Measurements from ENCODE around the gene PCDHA1.
"Not testable (repeated sequence)": the region's sequence is repeated elsewhere in the genome, so short reads cannot be mapped to it uniquely, and the experiment has no call there.

Gene PCDHA1

DNA sequence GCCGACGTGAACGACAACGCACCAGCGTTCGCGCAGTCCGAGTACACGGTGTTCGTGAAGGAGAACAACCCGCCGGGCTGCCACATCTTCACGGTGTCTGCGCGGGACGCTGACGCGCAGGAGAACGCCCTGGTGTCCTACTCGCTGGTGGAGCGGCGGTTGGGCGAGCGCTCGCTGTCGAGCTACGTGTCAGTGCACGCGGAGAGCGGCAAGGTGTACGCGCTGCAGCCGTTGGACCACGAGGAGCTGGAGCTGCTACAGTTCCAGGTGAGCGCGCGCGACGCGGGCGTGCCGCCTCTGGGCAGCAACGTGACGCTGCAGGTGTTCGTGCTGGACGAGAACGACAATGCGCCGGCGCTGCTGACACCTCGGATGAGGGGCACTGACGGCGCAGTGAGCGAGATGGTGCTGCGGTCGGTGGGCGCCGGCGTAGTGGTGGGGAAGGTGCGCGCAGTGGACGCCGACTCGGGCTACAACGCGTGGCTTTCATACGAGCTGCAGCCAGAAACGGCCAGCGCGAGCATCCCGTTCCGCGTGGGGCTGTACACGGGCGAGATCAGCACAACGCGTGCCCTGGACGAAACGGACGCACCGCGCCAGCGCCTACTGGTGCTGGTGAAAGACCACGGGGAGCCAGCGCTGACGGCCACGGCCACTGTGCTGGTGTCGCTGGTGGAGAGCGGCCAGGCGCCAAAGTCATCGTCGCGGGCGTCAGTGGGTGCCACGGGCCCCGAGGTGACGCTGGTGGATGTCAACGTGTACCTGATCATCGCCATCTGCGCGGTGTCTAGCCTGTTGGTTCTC, 64.1 kb downstream of the PCDHA1 start:
- not testable (repeated sequence) for DNase-seq (ENCODE audit: low read depth in 2 of 2)

DNA sequence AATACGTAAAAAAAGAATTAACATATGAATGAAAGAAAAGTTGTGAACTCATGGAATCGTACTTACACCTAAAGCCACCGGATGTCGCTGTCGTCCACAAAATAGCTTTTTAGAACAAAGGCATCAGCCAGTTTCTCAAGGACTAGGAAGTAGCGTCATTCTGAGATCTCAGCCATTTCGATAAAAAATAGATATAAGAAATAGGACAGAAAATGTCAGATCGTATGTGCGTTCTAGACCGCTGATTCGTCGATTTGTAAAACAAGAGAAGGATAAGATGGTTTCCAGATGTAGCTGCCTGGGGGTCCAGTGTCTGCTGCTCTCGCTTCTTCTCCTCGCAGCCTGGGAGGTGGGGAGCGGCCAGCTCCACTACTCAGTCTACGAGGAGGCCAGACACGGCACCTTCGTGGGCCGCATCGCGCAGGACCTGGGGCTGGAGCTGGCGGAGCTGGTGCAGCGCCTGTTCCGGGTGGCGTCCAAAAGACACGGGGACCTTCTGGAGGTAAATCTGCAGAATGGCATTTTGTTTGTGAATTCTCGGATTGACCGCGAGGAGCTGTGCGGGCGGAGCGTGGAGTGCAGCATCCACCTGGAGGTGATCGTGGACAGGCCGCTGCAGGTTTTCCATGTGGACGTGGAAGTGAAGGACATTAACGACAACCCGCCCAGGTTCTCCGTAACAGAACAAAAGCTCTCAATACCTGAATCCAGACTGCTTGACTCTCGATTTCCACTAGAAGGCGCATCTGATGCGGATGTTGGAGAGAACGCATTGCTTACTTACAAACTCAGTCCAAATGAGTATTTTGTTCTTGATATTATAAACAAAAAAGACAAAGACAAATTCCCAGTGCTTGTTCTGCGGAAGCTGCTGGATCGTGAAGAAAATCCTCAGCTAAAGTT, 70.1 kb downstream of the PCDHA1 start, which contains the start of gene PCDHA10:
Gene PCDHA10, plus strand, starts transcription at position 126 of the 903 bp plus-strand sequence. Its CDS starts 152 bp downstream, at position 278.
- DNase-seq (ENCODE audit: low read depth in 2 of 2): no peak

DNA sequence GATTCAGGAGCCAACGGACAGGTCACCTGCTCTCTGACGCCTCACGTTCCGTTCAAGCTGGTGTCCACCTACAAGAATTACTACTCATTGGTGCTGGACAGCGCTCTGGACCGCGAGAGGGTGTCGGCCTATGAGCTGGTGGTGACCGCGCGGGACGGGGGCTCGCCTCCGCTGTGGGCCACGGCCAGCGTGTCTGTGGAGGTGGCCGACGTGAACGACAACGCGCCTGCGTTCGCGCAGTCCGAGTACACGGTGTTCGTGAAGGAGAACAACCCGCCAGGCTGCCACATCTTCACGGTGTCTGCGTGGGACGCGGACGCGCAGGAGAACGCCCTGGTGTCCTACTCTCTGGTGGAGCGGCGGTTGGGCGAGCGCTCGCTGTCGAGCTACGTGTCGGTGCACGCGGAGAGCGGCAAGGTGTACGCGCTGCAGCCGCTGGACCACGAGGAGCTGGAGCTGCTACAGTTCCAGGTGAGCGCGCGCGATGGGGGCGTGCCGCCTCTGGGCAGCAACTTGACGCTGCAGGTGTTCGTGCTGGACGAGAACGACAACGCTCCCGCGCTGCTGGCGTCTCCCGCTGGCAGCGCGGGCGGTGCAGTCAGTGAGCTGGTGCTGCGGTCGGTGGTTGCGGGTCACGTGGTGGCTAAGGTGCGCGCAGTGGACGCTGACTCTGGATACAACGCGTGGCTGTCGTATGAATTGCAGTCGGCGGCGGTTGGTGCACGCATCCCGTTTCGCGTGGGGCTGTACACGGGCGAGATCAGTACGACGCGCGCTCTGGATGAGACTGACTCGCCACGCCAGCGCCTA, 71.4 kb downstream of the PCDHA1 start:
- no peak for DNase-seq (ENCODE audit: low read depth in 2 of 2)

DNA sequence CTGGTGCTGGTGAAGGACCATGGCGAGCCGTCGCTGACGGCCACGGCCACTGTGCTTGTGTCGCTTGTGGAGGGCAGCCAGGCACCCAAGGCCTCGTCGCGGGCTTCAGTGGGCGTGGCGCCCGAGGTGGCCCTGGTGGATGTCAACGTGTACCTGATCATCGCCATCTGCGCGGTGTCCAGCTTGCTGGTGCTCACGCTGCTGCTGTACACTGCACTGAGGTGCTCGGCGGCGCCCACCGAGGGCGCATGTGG, 72.0 kb downstream of the PCDHA1 start:
- DNase-seq (ENCODE audit: low read depth in 2 of 2): no peak

DNA sequence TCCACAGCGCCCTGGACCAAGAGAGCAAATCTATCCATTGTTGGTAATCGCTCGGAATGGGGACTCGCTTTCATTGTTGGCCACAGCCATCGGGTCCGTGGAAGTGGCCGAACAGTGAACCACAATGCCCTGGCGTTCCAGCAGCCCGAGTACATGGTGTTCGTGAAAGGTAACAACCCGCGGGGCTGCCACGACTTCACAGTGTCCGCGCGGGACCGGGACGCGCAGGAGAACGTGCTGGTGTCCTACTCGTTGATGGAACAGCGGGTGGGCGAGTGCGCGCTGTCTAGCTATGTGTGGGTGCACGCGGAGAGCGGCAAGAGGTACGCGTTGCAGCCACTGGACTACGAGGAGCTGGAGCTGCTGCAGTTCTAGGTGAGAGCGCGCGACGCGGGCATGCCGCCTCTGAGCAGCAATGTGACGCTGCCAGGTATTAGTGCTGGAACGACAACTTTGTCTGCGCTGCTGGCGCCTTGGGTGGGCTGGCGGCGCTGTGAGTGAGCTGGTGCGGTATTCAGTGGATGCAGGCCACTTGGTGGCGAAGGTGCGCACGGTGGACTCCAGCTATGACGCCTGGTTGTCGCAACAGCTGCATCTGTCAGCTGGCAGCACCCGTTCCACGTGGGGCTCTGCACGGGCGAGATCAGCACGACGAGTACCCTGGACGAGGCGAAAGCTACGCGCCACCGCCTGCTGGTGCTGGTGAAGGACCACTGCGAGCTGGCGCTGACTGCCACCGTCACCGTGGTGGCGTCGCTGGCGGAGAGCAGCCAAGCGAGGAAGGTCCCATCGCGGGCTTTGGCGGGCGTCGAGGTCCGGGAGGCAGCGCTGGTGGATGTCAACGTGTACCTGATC, 76.7 kb downstream of the PCDHA1 start:
- no peak for DNase-seq (ENCODE audit: low read depth in 2 of 2)

DNA sequence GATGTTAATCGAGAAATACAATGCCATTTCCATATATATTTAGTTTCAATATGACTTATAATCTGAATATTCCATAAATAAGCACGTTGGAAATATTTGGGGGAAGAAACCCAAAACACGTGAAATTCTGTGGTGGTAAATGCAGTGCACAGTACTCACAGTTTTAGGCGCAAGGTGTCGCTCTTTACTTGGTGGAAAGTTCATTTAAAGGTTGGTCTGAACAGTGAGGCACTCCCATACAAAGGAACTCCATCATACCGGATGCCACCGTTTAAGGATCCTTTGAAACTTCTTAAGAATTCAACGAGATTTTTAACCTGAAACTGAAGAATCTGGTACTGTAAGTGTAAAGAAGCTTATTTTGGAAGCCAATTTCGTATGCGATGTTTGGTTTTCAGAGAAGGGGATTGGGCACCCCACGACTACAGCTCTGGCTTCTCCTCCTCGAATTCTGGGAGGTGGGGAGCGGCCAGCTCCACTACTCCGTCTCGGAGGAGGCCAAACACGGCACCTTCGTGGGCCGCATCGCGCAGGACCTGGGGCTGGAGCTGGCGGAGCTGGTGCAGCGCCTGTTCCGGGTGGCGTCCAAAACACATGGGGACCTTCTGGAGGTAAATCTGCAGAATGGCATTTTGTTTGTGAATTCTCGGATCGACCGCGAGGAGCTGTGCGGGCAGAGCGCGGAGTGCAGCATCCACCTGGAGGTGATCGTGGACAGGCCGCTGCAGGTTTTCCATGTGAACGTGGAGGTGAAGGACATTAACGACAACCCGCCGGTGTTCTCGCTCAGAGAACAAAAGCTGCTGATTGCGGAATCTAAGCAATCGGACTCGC, 83.0 kb downstream of the PCDHA1 start, which contains the start of gene PCDHA11:
Gene PCDHA11, plus strand, starts transcription at position 237 of the 834 bp plus-strand sequence. Its CDS starts 147 bp downstream, at position 384.
- DNase-seq (ENCODE audit: low read depth in 2 of 2): no peak

DNA sequence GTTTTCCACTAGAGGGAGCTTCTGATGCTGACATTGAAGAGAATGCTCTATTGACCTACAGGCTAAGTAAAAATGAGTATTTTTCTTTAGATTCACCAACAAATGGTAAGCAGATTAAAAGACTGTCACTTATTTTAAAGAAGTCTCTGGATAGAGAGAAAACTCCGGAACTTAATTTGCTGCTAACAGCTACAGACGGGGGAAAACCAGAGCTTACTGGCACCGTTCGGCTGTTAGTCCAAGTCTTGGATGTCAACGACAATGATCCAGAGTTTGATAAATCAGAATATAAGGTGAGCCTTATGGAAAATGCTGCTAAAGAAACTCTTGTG, 83.6 kb downstream of the PCDHA1 start:
- no peak for DNase-seq (ENCODE audit: low read depth in 2 of 2)

DNA sequence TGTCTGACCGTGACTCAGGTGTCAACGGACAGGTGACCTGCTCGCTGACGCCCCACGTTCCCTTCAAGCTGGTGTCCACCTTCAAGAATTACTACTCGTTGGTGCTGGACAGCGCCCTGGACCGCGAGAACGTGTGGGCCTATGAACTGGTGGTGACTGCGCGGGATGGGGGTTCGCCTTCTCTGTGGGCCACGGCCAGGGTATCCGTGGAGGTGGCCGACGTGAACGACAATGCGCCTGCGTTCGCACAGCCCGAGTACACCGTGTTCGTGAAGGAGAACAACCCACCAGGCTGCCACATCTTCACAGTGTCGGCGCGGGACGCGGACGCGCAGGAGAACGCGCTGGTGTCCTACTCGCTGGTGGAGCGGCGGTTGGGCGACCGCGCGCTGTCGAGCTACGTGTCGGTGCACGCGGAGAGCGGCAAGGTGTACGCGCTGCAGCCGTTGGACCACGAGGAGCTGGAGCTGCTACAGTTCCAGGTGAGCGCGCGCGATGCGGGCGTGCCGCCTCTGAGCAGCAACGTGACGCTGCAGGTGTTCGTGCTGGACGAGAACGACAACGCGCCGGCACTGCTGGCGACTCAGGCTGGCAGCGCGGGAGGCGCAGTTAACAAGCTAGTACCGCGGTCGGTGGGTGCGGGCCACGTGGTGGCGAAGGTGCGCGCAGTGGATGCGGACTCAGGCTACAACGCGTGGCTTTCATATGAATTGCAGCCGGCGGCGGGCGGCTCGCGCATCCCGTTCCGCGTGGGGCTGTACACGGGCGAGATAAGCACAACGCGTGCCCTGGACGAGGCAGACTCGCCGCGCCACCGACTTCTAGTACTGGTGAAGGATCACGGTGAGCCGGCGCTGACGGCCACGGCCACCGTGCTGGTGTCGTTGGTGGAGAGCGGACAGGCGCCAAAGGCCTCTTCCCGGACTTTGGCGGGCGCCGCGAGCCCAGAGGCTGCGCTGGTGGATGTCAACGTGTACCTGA, 84.6 kb downstream of the PCDHA1 start:
- DNase-seq (ENCODE audit: low read depth in 2 of 2): no peak

DNA sequence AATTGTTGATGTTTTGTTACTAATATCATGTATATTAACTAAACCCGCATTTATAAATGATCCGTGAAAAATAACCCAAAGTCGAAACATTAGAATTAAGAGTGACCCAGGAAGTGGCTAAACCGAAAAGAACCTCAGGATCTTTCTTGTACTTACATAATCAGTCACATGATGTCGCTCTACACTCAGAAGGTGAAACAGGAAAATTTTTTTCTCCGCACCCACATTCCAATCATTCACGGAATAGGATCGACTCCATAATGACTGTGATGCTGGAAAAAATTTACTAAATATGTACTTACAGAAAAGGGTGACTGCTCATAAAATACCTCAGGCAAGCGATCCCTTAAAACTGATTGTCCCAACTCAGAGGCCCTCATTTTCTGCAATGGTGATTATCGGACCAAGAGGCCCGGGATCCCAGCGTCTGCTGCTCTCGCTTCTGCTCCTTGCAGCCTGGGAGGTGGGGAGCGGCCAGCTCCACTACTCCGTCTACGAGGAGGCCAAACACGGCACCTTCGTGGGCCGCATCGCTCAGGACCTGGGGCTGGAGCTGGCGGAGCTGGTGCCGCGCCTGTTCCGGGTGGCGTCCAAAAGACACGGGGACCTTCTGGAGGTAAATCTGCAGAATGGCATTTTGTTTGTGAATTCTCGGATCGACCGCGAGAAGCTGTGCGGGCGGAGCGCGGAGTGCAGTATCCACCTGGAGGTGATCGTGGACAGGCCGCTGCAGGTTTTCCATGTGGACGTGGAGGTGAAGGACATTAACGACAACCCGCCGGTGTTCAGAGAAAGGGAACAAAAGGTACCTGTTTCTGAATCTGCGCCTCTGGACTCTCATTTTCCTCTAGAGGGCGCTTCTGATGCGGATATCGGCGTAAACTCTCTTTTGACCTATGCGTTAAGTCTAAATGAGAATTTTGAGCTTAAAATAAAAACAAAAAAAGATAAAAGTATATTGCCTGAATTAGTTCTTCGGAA, 89.4 kb downstream of the PCDHA1 start, which contains the start of gene PCDHA12:
Gene PCDHA12, plus strand, starts transcription at position 224 of the 981 bp plus-strand sequence. Its CDS starts 165 bp downstream, at position 389.
- no peak for DNase-seq (ENCODE audit: low read depth in 2 of 2)

DNA sequence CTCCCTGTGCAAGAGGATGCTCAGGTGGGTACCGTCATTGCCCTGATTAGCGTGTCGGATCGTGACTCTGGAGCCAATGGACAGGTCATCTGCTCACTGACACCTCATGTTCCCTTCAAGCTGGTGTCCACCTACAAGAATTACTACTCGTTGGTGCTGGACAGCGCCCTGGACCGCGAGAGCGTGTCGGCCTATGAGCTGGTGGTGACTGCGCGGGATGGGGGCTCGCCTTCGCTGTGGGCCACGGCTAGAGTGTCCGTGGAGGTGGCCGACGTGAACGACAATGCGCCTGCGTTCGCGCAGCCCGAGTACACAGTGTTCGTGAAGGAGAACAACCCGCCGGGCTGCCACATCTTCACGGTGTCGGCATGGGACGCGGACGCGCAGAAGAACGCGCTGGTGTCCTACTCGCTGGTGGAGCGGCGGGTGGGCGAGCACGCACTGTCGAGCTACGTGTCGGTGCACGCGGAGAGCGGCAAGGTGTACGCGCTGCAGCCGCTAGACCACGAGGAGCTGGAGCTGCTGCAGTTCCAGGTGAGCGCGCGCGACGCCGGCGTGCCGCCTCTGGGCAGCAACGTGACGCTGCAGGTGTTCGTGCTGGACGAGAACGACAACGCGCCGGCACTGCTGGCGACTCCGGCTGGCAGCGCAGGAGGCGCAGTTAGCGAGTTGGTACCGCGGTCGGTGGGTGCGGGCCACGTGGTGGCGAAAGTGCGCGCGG, 90.8 kb downstream of the PCDHA1 start:
- DNase-seq (ENCODE audit: low read depth in 2 of 2): not testable (repeated sequence)

DNA sequence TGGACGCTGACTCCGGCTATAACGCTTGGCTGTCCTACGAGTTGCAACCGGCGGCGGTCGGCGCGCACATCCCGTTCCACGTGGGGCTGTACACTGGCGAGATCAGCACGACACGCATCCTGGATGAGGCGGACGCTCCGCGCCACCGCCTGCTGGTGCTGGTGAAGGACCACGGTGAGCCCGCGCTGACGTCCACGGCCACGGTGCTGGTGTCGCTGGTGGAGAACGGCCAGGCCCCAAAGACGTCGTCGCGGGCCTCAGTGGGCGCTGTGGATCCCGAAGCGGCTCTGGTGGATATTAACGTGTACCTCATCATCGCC, 91.3 kb downstream of the PCDHA1 start:
- DNase-seq (ENCODE audit: low read depth in 2 of 2): no peak

DNA sequence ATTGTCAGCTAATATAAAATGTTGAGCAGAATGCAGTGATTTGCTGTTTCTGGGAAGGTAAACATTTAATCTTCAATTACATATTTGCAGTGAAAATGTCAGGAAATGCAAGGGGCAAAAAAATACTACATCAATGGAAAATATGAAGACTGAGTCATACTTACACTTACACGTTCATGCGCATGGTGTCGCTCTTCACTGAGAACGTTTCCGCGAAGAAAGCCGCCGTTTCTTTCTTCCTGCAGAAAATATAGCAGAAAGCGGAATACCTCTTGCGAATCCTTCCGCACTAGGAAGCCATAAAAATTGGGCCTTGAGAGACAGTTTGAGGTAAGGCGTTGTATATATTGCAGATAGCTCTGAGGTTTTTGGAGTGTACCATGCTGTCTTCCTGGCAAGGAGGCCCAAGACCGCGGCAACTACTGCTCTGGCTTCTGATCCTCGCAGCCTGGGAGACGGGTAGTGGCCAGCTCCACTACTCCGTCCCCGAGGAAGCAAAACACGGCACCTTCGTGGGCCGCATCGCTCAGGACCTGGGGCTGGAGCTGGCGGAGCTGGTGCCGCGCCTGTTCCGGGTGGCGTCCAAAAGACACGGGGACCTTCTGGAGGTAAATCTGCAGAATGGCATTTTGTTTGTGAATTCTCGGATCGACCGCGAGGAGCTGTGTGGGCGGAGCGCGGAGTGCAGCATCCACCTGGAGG, 96.1 kb downstream of the PCDHA1 start, which contains the start of gene PCDHA13:
Gene PCDHA13, plus strand, starts transcription at position 236 of the 702 bp plus-strand sequence. Its CDS starts 145 bp downstream, at position 381.
- no peak for DNase-seq (ENCODE audit: low read depth in 2 of 2)

DNA sequence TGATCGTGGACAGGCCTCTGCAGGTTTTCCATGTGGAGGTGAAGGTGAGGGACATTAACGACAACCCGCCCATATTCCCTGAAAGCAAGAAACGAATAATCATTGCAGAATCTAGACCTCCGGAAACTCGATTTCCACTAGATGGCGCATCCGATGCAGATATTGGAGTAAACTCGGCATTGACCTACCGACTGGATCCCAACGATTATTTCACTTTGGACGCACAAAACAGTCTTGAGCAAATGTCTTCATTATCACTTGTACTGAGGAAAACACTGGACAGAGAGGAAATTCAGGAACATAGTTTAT, 96.6 kb downstream of the PCDHA1 start:
- no peak for DNase-seq (ENCODE audit: low read depth in 2 of 2)

DNA sequence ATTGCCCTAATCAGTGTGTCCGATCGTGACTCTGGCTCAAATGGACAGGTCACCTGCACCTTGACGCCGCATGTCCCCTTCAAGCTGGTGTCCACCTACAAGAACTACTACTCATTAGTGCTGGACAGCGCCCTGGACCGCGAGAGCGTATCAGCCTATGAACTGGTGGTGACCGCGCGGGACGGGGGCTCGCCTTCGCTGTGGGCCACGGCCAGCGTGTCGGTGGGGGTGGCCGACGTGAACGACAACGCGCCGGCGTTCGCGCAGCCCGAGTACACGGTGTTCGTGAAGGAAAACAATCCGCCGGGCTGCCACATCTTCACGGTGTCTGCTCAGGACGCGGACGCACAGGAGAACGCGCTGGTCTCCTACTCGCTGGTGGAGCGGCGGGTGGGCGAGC, 97.4 kb downstream of the PCDHA1 start:
- no peak for DNase-seq (ENCODE audit: low read depth in 2 of 2)

DNA sequence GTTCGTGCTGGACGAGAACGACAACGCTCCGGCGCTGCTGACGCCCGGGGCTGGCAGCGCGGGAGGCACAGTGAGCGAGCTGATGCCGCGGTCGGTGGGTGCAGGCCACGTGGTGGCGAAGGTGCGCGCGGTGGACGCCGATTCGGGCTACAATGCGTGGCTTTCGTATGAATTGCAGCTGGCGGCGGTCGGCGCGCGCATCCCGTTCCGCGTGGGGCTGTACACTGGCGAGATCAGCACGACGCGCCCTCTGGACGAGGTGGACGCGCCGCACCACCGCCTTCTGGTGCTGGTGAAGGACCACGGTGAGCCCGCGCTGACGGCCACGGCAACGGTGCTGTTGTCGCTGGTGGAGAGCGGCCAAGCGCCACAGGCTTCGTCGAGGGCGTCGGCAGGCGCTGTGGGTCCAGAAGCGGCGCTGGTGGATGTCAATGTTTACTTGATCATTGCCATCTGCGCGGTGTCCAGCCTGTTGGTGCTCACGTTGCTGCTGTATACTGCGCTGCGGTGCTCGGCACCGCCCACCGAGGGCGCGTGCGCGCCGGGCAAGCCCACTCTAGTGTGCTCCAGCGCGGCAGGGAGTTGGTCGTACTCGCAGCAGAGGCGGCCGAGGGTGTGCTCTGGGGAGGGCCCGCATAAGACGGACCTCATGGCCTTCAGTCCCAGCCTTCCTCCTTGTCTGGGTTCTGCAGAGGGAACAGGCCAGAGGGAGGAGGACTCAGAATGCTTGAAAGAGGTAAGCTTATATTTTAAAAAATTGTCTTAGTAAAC, 98.2 kb downstream of the PCDHA1 start:
- no peak for DNase-seq (ENCODE audit: low read depth in 2 of 2)

DNA sequence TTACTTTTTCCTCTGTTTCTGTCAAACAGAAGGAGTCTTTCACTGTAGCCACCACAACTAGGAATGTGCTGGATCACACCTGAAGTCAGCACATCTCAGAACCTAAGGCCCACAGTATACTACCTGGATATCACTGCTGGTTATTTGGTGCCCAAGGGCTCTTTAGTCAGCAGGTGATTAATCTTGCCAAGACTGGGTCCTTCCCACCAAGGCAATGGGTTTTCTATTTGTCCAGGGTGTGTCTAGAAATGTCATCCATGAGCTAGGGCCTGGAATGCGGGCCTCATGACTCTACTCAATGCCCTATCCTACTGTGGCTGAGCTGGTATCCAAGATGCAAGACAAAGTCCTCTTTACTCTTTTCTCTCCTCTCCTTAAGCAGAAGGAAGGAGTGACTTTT, 130.4 kb downstream of the PCDHA1 start:
- DNase-seq (ENCODE audit: low read depth in 2 of 2): no peak
